Measurements from ENCODE around the gene RSPH10B2.
"Not testable (repeated sequence)": the region's sequence is repeated elsewhere in the genome, so short reads cannot be mapped to it uniquely, and the experiment has no call there.

DNA sequence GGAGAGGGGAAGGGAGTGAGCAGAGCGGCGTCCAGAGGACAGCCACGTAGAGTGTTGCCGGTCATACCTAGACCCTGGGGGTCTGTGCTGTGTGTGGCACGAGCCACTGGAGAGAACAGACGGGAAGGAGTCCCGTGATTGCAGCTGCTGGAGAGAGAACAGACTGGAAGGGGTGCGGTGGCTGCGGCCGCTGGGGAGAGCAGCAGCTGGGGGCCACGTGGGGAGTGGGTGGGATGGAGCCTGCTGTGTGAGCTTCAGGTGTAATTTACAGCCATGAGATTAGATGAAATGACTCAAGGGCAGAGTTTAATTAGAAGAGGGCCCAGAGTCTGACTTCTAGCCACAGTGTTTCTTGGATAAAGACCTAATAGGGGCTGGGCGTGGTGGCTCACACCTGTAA, 4.6 kb upstream of the RSPH10B2 start:
- TF ChIP-seq, protein P1, sequence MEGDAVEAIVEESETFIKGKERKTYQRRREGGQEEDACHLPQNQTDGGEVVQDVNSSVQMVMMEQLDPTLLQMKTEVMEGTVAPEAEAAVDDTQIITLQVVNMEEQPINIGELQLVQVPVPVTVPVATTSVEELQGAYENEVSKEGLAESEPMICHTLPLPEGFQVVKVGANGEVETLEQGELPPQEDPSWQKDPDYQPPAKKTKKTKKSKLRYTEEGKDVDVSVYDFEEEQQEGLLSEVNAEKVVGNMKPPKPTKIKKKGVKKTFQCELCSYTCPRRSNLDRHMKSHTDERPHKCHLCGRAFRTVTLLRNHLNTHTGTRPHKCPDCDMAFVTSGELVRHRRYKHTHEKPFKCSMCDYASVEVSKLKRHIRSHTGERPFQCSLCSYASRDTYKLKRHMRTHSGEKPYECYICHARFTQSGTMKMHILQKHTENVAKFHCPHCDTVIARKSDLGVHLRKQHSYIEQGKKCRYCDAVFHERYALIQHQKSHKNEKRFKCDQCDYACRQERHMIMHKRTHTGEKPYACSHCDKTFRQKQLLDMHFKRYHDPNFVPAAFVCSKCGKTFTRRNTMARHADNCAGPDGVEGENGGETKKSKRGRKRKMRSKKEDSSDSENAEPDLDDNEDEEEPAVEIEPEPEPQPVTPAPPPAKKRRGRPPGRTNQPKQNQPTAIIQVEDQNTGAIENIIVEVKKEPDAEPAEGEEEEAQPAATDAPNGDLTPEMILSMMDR (conservative IDR thresholded peaks at IDR 0.05 in 1 of 2, IDR thresholded peaks at IDR 0.05 in 1 of 2; ENCODE audit: low read depth in 1 of 2, low read length in 2 of 2): not testable (repeated sequence)
- TF ChIP-seq EZH2 (IDR thresholded peaks at IDR 0.05; ENCODE audit: low read length, missing control alignments): not testable (repeated sequence)

Data from fibroblast of lung (primary cell).